A673 (cell line): ENCODE data around the gene ANKRD55.

Experiments used
- CTCF ChIP-seq: fragments of 300-800, 200-600 bp; sonication (generic); conservative IDR thresholded peaks from 2 replicates; pipeline ENCODE4 v1.5.1; 2017; ENCODE audit warnings: low read depth, mild to moderate bottlenecking, antibody characterized with exemption, low read length, moderate library complexity, mixed read lengths
- EZH2 ChIP-seq: fragments of 200-600 bp; sonication (generic); IDR thresholded peaks from 2 replicates; pipeline ENCODE4 v1.6.1; 2017; ENCODE audit warnings: borderline replicate concordance, low read depth, mild to moderate bottlenecking, mixed read lengths, antibody characterized with exemption, low read length; ENCODE audit not compliant: poor library complexity, severe bottlenecking

GRCh38 chr5:56195016-56195415 lies 38.1 kb downstream of the ANKRD55 start:
- no peak for TF ChIP-seq CTCF
- TF ChIP-seq EZH2: no peak
